HG03378 (cell line): Measurements from ENCODE around the gene TULP1.

ENCODE experiments used
- ATAC-seq: cut with Tn5 transposase; IDR thresholded peaks from one replicate; pipeline ENCODE4 v1.9.1; 2021; ENCODE audit warnings: mild to moderate bottlenecking, moderate library complexity; ENCODE audit not compliant: unreplicated experiment

Gene TULP1

GRCh38 chr6:35485402-35485877, 27.3 kb downstream of the TULP1 start:
- no peak for ATAC-seq

- ATAC-seq: no peak
Observed at GRCh38 chr6:35484921-35485392, 27.7 kb downstream of the TULP1 start.

- no peak for ATAC-seq
Observed at GRCh38 chr6:35483893-35484645, 28.6 kb downstream of the TULP1 start.

- ATAC-seq: no peak
Observed at GRCh38 chr6:35483490-35483889, 29.2 kb downstream of the TULP1 start.

GRCh38 chr6:35483062-35483461, 29.6 kb downstream of the TULP1 start:
- no peak for ATAC-seq

- ATAC-seq: no peak
Observed at GRCh38 chr6:35481226-35481625, 31.5 kb downstream of the TULP1 start.

GRCh38 chr6:35480176-35480575, 32.5 kb downstream of the TULP1 start:
- ATAC-seq: no peak

GRCh38 chr6:35478259-35478658, 34.4 kb downstream of the TULP1 start:
- ATAC-seq: no peak

- ATAC-seq: no peak
Observed at GRCh38 chr6:35477551-35478179, 35.0 kb downstream of the TULP1 start.

- no peak for ATAC-seq
Observed at GRCh38 chr6:35477028-35477427, 35.7 kb downstream of the TULP1 start.

- ATAC-seq: no peak
Observed at GRCh38 chr6:35476004-35476403, 36.7 kb downstream of the TULP1 start.

GRCh38 chr6:35475573-35475972, 37.1 kb downstream of the TULP1 start:
- no peak for ATAC-seq

GRCh38 chr6:35474942-35475570, 37.6 kb downstream of the TULP1 start:
- ATAC-seq: no peak

GRCh38 chr6:35474131-35474941, 38.4 kb downstream of the TULP1 start:
- no peak for ATAC-seq

- ATAC-seq: no peak
Observed at GRCh38 chr6:35473850-35474130, 38.9 kb downstream of the TULP1 start.

- no peak for ATAC-seq
Observed at GRCh38 chr6:35473075-35473849, 39.4 kb downstream of the TULP1 start.

GRCh38 chr6:35471836-35472345, 40.8 kb downstream of the TULP1 start:
- ATAC-seq: no peak

- no peak for ATAC-seq
Observed at GRCh38 chr6:35470663-35471120, 42.0 kb downstream of the TULP1 start.

- ATAC-seq: no peak
Observed at GRCh38 chr6:35469751-35470662, 42.7 kb downstream of the TULP1 start.
